Uterus (tissue), 2 donors: ENCODE results near the gene FHAD1.

ENCODE experiments used
- POLR2A ChIP-seq, 2 donors: fragments of 450-650 bp; IDR thresholded peaks; one replicate each; pipeline ENCODE4 v1.6.1; 2016; ENCODE audit warnings: antibody characterized with exemption in 2 of 2, mild to moderate bottlenecking in 1 of 2, moderate library complexity in 1 of 2
- TF ChIP-seq, protein P1 (sequence below), 4 experiments: fragments of 200-600 bp in 2 of 4; fragments of 450-650 bp in 2 of 4; sonication (generic) in 2 of 4; IDR thresholded peaks; one replicate each; pipeline ENCODE4 v1.5.1; 2016 to 2019; ENCODE audit warnings: antibody characterized with exemption in 4 of 4, mild to moderate bottlenecking in 2 of 4, moderate library complexity in 1 of 4

DNA sequence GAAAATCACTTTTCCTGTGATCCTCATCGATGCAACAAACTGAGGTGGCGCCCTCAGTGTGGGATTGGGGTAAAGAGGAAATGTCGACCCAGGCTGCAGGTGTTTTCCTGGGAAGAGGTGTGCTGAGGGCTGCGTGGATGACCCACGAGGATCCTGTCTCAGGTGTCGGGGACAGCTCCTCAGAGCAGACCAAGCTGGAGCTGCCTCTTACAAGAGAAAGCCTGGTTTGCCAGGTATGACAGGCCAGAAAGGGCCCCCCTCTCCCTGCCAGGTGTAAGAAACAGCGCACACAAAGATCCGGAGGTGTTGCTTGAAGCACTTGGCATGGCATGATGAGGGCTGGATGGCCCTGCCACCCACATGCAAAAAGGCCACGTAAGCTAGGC lies 12.6 kb downstream of the FHAD1 start:
- TF ChIP-seq, protein P1, sequence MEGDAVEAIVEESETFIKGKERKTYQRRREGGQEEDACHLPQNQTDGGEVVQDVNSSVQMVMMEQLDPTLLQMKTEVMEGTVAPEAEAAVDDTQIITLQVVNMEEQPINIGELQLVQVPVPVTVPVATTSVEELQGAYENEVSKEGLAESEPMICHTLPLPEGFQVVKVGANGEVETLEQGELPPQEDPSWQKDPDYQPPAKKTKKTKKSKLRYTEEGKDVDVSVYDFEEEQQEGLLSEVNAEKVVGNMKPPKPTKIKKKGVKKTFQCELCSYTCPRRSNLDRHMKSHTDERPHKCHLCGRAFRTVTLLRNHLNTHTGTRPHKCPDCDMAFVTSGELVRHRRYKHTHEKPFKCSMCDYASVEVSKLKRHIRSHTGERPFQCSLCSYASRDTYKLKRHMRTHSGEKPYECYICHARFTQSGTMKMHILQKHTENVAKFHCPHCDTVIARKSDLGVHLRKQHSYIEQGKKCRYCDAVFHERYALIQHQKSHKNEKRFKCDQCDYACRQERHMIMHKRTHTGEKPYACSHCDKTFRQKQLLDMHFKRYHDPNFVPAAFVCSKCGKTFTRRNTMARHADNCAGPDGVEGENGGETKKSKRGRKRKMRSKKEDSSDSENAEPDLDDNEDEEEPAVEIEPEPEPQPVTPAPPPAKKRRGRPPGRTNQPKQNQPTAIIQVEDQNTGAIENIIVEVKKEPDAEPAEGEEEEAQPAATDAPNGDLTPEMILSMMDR (IDR thresholded peaks at IDR 0.05): no peak
- no peak for TF ChIP-seq POLR2A (IDR thresholded peaks at IDR 0.05)
